ENCODE data around the gene C9. TPM values are rescaled to one million over a fixed set of nuclear protein-coding genes. Genes with fewer than 3 reads are reported as not detected.

The C9 gene
- total RNA-seq, 2 donors from 2014 or later: not detected

- TF ChIP-seq, protein P1, sequence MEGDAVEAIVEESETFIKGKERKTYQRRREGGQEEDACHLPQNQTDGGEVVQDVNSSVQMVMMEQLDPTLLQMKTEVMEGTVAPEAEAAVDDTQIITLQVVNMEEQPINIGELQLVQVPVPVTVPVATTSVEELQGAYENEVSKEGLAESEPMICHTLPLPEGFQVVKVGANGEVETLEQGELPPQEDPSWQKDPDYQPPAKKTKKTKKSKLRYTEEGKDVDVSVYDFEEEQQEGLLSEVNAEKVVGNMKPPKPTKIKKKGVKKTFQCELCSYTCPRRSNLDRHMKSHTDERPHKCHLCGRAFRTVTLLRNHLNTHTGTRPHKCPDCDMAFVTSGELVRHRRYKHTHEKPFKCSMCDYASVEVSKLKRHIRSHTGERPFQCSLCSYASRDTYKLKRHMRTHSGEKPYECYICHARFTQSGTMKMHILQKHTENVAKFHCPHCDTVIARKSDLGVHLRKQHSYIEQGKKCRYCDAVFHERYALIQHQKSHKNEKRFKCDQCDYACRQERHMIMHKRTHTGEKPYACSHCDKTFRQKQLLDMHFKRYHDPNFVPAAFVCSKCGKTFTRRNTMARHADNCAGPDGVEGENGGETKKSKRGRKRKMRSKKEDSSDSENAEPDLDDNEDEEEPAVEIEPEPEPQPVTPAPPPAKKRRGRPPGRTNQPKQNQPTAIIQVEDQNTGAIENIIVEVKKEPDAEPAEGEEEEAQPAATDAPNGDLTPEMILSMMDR (conservative IDR thresholded peaks at IDR 0.05): no peak
- Mint-ChIP-seq H3K27me3 (ENCODE audit: insufficient read depth) (no peaks in the 10 kb centered on the region), H3K4me3 (no peak overlapping the region), H3K36me3 (ENCODE audit: low read depth) (no peaks in the 10 kb centered on the region), H3K27ac (no peak overlapping the region), H3K4me1 (no peaks in the 10 kb centered on the region), H3K9me3 (no peaks in the 10 kb centered on the region)
- Histone ChIP-seq H3K9me3 (ENCODE audit: control insufficient read depth, low read length) (no peaks in the 10 kb centered on the region), H3K4me1 (ENCODE audit: control insufficient read depth, insufficient read depth, low read length) (no peaks in the 10 kb centered on the region), H3K27ac (ENCODE audit: low read depth, low read length) (no peak overlapping the region), H3K9ac (ENCODE audit: extremely low read depth, low read length, poor library complexity, severe bottlenecking) (no peak overlapping the region), H3K27me3 (ENCODE audit: control insufficient read depth, insufficient read depth, low read length, poor library complexity, severe bottlenecking) (no peaks in the 10 kb centered on the region), H3K36me3 (ENCODE audit: control insufficient read depth, insufficient read depth, low read length) (no peaks in the 10 kb centered on the region), H3K4me3 (ENCODE audit: low read length) (no peak overlapping the region)
- no peak for DNase-seq
Observed at GRCh38 chr5:39254671-39255070, 109.6 kb downstream of the C9 start.

DNA sequence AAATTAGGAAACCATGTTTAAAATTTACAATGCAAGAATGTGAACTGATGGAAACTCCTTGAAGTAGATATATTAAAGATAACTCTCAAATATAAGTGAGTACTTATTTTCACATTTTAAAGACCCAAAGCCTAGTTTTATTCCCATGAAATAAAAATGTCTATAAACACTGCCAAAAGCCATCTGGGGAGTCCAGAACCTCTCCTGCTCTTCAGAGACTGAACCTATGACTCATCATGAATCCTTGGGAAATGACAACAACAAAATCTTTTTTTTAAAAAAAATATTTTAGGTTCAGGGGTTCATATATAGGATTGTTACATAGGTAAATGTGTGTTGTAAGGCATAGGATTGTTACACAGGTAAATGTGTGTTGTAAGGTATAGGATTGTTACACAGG, 111.1 kb downstream of the C9 start:
- no peaks in the 10 kb centered on the region for H3K9me3 Mint-ChIP-seq
- Histone ChIP-seq H3K27me3 (ENCODE audit: control insufficient read depth, insufficient read depth, low read length, poor library complexity, severe bottlenecking) (no peaks in the 10 kb centered on the region), H3K27ac (ENCODE audit: low read depth, low read length) (no peak overlapping the region), H3K4me3 (ENCODE audit: low read length) (no peak overlapping the region), H3K9me3 (ENCODE audit: control insufficient read depth, low read length) (no peaks in the 10 kb centered on the region), H3K36me3 (ENCODE audit: control insufficient read depth, insufficient read depth, low read length) (no peaks in the 10 kb centered on the region), H3K4me1 (ENCODE audit: control insufficient read depth, insufficient read depth, low read length) (no peaks in the 10 kb centered on the region), H3K9ac (ENCODE audit: extremely low read depth, low read length, poor library complexity, severe bottlenecking) (no peak overlapping the region)
- TF ChIP-seq, protein P1 (conservative IDR thresholded peaks at IDR 0.05): no peak
- DNase-seq: no peak
- H3K4me1 Mint-ChIP-seq: no peaks in the 10 kb centered on the region
- H3K27me3 Mint-ChIP-seq (ENCODE audit: insufficient read depth): no peaks in the 10 kb centered on the region
- H3K27ac Mint-ChIP-seq: no peak overlapping the region
- H3K36me3 Mint-ChIP-seq (ENCODE audit: low read depth): no peaks in the 10 kb centered on the region
- H3K4me3 Mint-ChIP-seq: no peak overlapping the region

GRCh38 chr5:39249564-39250274, 114.6 kb downstream of the C9 start:
- Histone ChIP-seq H3K27ac (ENCODE audit: low read depth, low read length) (no peak overlapping the region), H3K27me3 (ENCODE audit: control insufficient read depth, insufficient read depth, low read length, poor library complexity, severe bottlenecking) (no peaks in the 10 kb centered on the region), H3K4me3 (ENCODE audit: low read length) (no peak overlapping the region), H3K9me3 (ENCODE audit: control insufficient read depth, low read length) (no peaks in the 10 kb centered on the region), H3K4me1 (ENCODE audit: control insufficient read depth, insufficient read depth, low read length) (no peaks in the 10 kb centered on the region), H3K36me3 (ENCODE audit: control insufficient read depth, insufficient read depth, low read length) (no peaks in the 10 kb centered on the region), H3K9ac (ENCODE audit: extremely low read depth, low read length, poor library complexity, severe bottlenecking) (no peak overlapping the region)
- no peaks in the 10 kb centered on the region for H3K4me1 Mint-ChIP-seq
- H3K9me3 Mint-ChIP-seq: no peaks in the 10 kb centered on the region
- no peak overlapping the region for H3K27ac Mint-ChIP-seq
- H3K36me3 Mint-ChIP-seq (ENCODE audit: low read depth): no peaks in the 10 kb centered on the region
- no peak for DNase-seq
- TF ChIP-seq, protein P1 (conservative IDR thresholded peaks at IDR 0.05): no peak
- H3K4me3 Mint-ChIP-seq: no peak overlapping the region
- no peaks in the 10 kb centered on the region for H3K27me3 Mint-ChIP-seq (ENCODE audit: insufficient read depth)
- WGBS, 2 experiments (ENCODE audit: insufficient coverage in 1 of 2, insufficient read length in 1 of 2): 93% methylated on average over 1 of the region's 1 CpG; no CpG with 5 or more reads in 1 of the 2 experiments
